ENCODE measurements around the gene SLX1A.
"Not testable (repeated sequence)": the region's sequence is repeated elsewhere in the genome, so short reads cannot be mapped to it uniquely, and the experiment has no call there.

The SLX1A gene

GRCh38 chr16:30193615-30194014 lies at the start of gene SLX1A, which contains the start of gene BOLA2B:
TSS of gene SLX1A (plus strand) at chr16:30193875. CDS start at chr16:30194085, 210 bp downstream.
TSS of gene BOLA2B (minus strand) at chr16:30193666. CDS start at chr16:30193595, 71 bp downstream.
- not testable (repeated sequence) for DNase-seq

DNA sequence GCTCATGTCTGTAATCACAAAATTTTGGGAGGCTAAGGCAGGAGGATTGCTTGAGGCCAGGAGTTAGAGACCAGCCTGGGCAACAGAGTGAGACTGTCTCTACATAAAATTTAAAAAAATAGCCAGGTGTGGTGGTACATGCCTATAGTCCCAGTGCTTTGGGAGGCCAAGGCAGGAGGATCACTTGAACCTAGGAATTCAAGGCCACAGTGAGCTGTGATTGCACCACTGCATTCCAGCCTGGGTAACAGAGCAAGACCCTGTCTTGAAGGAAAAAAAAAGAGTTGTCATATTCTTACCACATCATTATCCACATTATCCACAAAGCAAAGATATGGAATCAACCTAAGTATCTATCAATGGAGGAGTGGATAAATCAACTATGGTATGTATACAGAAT lies 49.7 kb upstream of the SLX1A start:
- DNase-seq = no peak

DNA sequence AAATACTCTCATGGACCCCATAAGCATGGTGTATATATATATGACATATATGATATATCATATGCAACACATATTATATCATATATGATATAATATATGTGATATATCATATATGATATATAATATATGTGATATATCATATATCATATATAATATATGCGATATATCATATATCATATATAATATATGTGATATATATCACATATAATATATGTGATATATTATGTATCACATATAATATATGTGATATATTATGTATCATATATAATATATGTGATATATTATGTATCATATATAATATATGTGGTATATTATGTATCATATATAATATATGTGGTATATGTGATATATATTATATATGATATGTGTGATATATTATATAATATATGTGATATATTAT lies 48.8 kb upstream of the SLX1A start:
- DNase-seq = no peak

GRCh38 chr16:30145657-30146056 lies 48.0 kb upstream of the SLX1A start:
- no peak for DNase-seq

GRCh38 chr16:30147843-30148510 lies 45.7 kb upstream of the SLX1A start:
- no peak for DNase-seq

GRCh38 chr16:30149250-30149930 lies 44.3 kb upstream of the SLX1A start:
- DNase-seq = no peak

GRCh38 chr16:30151091-30151490 lies 42.6 kb upstream of the SLX1A start:
- DNase-seq = no peak

GRCh38 chr16:30152517-30152916 lies 41.2 kb upstream of the SLX1A start:
- no peak for DNase-seq

DNA sequence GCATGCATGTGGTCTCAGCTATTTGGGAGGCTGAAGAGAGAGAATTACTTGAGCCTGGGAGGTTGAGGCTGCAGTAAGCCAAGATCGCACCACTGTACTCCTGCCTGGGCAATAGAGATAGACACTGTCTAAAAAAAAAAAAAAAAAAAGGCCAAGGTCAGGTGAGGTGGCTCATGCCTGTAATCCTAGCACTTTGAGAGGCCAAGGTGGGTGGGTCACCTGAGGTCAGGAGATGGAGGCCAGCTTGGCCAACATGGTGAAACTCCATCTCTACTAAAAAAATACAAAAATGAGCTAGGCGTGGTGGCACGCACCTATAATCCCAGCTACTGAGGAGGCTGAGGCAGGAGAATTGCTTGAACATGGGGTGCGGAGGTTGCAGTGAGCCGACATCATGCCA lies 38.5 kb upstream of the SLX1A start:
- no peak for DNase-seq

GRCh38 chr16:30157214-30157613 lies 36.5 kb upstream of the SLX1A start:
- no peak for DNase-seq

DNA sequence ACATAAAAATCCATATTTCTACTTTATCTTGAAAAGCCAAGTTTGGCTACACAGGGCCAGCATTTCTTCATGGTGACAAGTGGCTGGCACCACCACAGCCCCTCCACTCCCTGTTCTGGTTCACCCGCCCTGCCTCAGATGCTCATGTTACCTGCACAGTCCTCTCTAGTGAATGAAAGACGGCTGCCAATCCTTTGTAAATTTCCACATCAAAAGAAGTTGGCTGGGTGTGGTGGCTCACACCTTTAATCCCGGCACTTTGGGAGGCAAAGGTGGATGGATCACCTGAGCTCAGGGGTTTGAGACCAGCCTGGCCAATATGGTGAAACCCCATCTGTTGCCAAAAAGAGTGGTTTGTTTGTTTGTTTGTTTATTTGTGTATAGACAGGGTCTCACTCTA lies 30.1 kb upstream of the SLX1A start:
- DNase-seq = no peak

- DNase-seq = no peak
These were observed 27.3 kb upstream of the SLX1A start for GRCh38 chr16:30166202-30166902.

DNA sequence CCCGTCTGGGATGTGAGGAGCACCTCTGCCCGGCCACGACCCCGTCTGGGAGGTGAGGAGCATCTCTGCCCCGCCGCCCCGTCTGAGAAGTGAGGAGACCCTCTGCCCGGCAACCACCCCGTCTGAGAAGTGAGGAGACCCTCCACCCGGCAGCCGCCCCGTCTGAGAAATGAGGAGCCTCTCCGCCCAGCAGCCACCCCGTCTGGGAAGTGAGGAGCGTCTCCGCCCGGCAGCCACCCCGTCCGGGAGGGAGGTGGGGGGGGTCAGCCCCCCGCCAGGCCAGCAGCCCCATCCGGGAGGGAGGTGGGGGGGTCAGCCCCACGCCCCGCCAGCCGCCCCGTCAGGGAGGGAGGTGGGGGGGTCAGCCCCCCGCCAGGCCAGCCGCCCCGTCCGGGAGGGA lies 24.9 kb upstream of the SLX1A start:
- DNase-seq = not testable (repeated sequence)

DNA sequence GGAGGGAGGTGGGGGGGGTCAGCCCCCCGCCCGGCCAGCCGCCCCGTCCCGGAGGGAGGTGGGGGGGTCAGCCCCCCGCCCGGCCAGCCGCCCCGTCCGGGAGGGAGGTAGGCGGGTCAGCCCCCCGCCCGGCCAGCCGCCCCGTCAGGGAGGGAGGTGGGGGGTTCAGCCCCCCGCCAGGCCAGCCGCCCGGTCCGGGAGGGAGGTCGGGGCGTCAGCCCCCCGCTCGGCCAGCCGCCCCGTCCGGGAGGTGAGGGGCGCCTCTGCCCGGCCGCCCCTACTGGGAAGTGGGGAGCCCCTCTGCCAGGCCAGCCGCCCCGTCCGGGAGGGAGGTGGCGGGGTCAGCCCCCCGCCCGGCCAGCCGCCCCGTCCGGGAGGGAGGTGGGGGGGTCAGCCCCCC lies 24.3 kb upstream of the SLX1A start:
- not testable (repeated sequence) for DNase-seq

DNA sequence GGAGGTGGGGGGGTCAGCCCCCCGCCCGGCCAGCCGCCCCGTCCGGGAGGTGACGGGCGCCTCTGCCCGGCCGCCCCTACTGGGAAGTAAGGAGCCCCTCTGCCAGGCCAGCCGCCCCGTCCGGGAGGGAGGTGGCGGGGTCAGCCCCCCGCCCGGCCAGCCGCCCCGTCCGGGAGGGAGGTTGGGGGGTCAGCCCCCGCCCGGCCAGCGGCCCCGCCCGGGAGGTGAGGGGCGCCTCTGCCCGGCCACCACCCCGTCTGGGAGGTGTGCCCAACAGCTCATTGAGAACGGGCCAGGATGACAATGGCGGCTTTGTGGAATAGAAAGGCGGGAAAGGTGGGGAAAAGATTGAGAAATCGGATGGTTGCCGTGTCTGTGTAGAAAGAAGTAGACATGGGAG lies 23.5 kb upstream of the SLX1A start:
- not testable (repeated sequence) for DNase-seq

GRCh38 chr16:30173054-30173453 lies 20.6 kb upstream of the SLX1A start:
- no peak for DNase-seq

GRCh38 chr16:30176876-30177275 lies 16.8 kb upstream of the SLX1A start:
- not testable (repeated sequence) for DNase-seq

- no peak for DNase-seq
These were observed 14.5 kb upstream of the SLX1A start for GRCh38 chr16:30179195-30179594.

- DNase-seq = no peak
These were observed 13.7 kb upstream of the SLX1A start for GRCh38 chr16:30179931-30180330.

DNA sequence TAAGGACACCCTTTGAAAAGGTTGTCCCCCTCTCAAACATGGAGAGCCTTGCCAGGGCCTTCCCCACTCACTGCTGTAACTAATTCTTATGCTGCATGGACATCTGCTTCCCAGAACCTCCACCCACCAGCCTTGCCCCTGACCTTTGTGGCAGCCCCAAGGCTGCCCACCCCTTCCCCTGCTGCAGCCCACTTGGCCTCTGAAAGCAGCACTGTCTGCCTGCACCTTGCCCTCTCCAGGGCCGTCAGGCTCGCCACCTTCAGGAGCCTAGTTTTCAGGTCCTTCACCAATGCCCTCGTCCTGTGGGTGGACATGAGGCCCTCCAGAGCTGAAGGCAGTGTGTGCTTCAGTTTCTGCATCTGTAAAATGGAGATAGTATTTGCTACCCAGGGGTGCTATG lies 12.9 kb upstream of the SLX1A start:
- no peak for DNase-seq

GRCh38 chr16:30183233-30184095 lies 10.2 kb upstream of the SLX1A start, which contains the start of gene CORO1A:
TSS of gene CORO1A (plus strand) at chr16:30183602. CDS start at chr16:30185210, 1,608 bp downstream.
- DNase-seq = peak; percentile 58

GRCh38 chr16:30184096-30184890 lies 9.4 kb upstream of the SLX1A start:
- DNase-seq = no peak
